NK-92 (cell line): Measurements from ENCODE around the gene HELT.
"Not testable (repeated sequence)": the region's sequence is repeated elsewhere in the genome, so short reads cannot be mapped to it uniquely, and the experiment has no call there.

ENCODE experiments used
- DNase-seq: peaks from one replicate; lab custom pipeline; 2025; ENCODE audit not compliant: unreplicated experiment; lab: John Stamatoyannopoulos, UW

The HELT gene

GRCh38 chr4:185035284-185035683 lies 17.0 kb downstream of the HELT start:
- DNase-seq = no peak

GRCh38 chr4:185036019-185036418 lies 17.7 kb downstream of the HELT start:
- DNase-seq = no peak

- DNase-seq = no peak
Measured at GRCh38 chr4:185036842-185037241, 18.6 kb downstream of the HELT start.

- DNase-seq = no peak
Measured at GRCh38 chr4:185039508-185040273, 21.4 kb downstream of the HELT start.

GRCh38 chr4:185040523-185040922 lies 22.2 kb downstream of the HELT start:
- no peak for DNase-seq

GRCh38 chr4:185050286-185050685 lies 32.0 kb downstream of the HELT start:
- DNase-seq = not testable (repeated sequence)

- DNase-seq = not testable (repeated sequence)
Measured at GRCh38 chr4:185051283-185051682, 33.0 kb downstream of the HELT start.

- DNase-seq = no peak
Measured at GRCh38 chr4:185053746-185054145, 35.5 kb downstream of the HELT start.

GRCh38 chr4:185054272-185054671 lies 36.0 kb downstream of the HELT start:
- DNase-seq = no peak

GRCh38 chr4:185054886-185055285 lies 36.6 kb downstream of the HELT start:
- DNase-seq = no peak

GRCh38 chr4:185061610-185062009 lies 43.3 kb downstream of the HELT start:
- DNase-seq = no peak

GRCh38 chr4:185062606-185063005 lies 44.3 kb downstream of the HELT start:
- no peak for DNase-seq

GRCh38 chr4:185066179-185066578 lies 47.9 kb downstream of the HELT start:
- no peak for DNase-seq

- DNase-seq = no peak
Measured at GRCh38 chr4:185068837-185069236, 50.5 kb downstream of the HELT start.
